ENCODE data around the gene PRRG1.

DNA sequence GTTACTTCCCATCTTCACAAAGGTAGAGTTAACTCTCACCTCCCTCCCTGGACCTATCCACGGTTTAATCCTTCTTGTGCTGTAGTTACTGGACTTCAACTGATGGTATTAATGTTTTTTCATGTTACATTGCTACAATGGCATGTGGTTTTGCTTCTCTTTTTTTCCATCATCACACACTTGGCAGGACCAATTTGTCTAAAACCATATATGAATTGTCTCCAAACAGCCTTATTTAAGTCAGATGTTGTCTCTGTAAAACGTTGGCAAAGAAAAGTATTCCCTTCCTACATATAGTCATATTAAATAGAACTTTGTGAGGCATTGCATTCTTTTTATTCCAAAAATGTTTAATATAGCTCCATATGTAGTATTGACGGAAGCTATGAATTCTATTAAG, 15.5 kb downstream of the PRRG1 start:
- TF ChIP-seq CTCF (IDR thresholded peaks at IDR 0.05; ENCODE audit: poor library complexity, severe bottlenecking) (no peak), EP300 (conservative IDR thresholded peaks at IDR 0.05; ENCODE audit: poor library complexity, severe bottlenecking) (no peak), SMC3 (conservative IDR thresholded peaks at IDR 0.05; ENCODE audit: poor library complexity) (no peak), TAF1 (IDR thresholded peaks at IDR 0.05; ENCODE audit: low read depth) (no peak)

All from neural cell (in vitro differentiated cells).